Esophagus mucosa (tissue), 1 donor: Measurements from ENCODE around the gene PTX4. TPM values are rescaled to one million over a fixed set of nuclear protein-coding genes. Genes with fewer than 3 reads are reported as not detected.
A peak's percentile ranks its signal among the peaks of the same experiment; 100 is the strongest.
"Not testable (repeated sequence)": the region's sequence is repeated elsewhere in the genome, so short reads cannot be mapped to it uniquely, and the experiment has no call there.

Source experiments
- ATAC-seq: fragments of 200-7000 bp; cut with Tn5 transposase; one replicate; pipeline ENCODE4 v1.9.1; 2020
- total RNA-seq: library from RNA; stranded (reverse); gene quantifications from one replicate; pipeline ENCODE4 v1.2.4, GENCODE V29; 2023
- donor health status: DM: yes; HTN: yes; CAD: no.

The PTX4 gene
- total RNA-seq, 1 donor from 2014 or later: not detected

GRCh38 chr16:1481906-1482835 lies 6.6 kb downstream of the PTX4 start:
- ATAC-seq: peak; percentile 76

- ATAC-seq: not testable (repeated sequence)
Observed at GRCh38 chr16:1478937-1479336, 9.8 kb downstream of the PTX4 start.

- ATAC-seq: no peak
Observed at GRCh38 chr16:1477033-1477432, 11.7 kb downstream of the PTX4 start.

- no peak for ATAC-seq
Observed at GRCh38 chr16:1475552-1476114, 13.1 kb downstream of the PTX4 start.

GRCh38 chr16:1474796-1475551 lies 13.8 kb downstream of the PTX4 start, which contains the start of gene CLCN7:
Gene CLCN7 (minus strand): TSS chr16:1475028. CDS start chr16:1474974, 54 bp downstream.
- ATAC-seq: peak; percentile 90

- peak; percentile 1 for ATAC-seq
Observed at GRCh38 chr16:1474082-1474795, 14.5 kb downstream of the PTX4 start.

- no peak for ATAC-seq
Observed at GRCh38 chr16:1472974-1473373, 15.8 kb downstream of the PTX4 start.

- no peak for ATAC-seq
Observed at GRCh38 chr16:1471569-1472194, 17.1 kb downstream of the PTX4 start.

GRCh38 chr16:1470481-1471251 lies 18.1 kb downstream of the PTX4 start:
- peak; percentile 33 for ATAC-seq

GRCh38 chr16:1469693-1470201 lies 19.0 kb downstream of the PTX4 start:
- ATAC-seq: no peak

GRCh38 chr16:1469141-1469540 lies 19.6 kb downstream of the PTX4 start:
- not testable (repeated sequence) for ATAC-seq

- ATAC-seq: no peak
Observed at GRCh38 chr16:1468426-1468810, 20.3 kb downstream of the PTX4 start.

GRCh38 chr16:1466968-1467521 lies 21.7 kb downstream of the PTX4 start:
- ATAC-seq: peak; percentile 71

- ATAC-seq: no peak
Observed at GRCh38 chr16:1466054-1466453, 22.7 kb downstream of the PTX4 start.

- ATAC-seq: peak; percentile 7
Observed at GRCh38 chr16:1465567-1465915, 23.2 kb downstream of the PTX4 start.

GRCh38 chr16:1464894-1465566 lies 23.7 kb downstream of the PTX4 start:
- no peak for ATAC-seq

GRCh38 chr16:1464196-1464893 lies 24.4 kb downstream of the PTX4 start:
- ATAC-seq: no peak

- no peak for ATAC-seq
Observed at GRCh38 chr16:1461146-1461545, 27.6 kb downstream of the PTX4 start.

GRCh38 chr16:1460602-1461138 lies 28.1 kb downstream of the PTX4 start:
- no peak for ATAC-seq
